Breast epithelium (tissue), 3 donors: ENCODE results near the gene GSTA4.

Source experiments
- CTCF ChIP-seq, 3 donors: fragments of 450-650 bp; IDR thresholded peaks; one replicate each; pipeline ENCODE4 v1.5.1; 2016 to 2017; ENCODE audit warnings: antibody characterized with exemption in 3 of 3, mild to moderate bottlenecking in 3 of 3, moderate library complexity in 3 of 3
- POLR2A ChIP-seq: fragments of 450-650 bp; IDR thresholded peaks from one replicate; pipeline ENCODE4 v1.6.1; 2016; ENCODE audit warnings: antibody characterized with exemption, mild to moderate bottlenecking, moderate library complexity

- no peak for TF ChIP-seq POLR2A
- no peak for TF ChIP-seq CTCF (IDR thresholded peaks at IDR 0.05)
Measured at GRCh38 chr6:52955871-52956270, 39.2 kb downstream of the GSTA4 start.
